HG03354 (cell line): Measurements from ENCODE around the gene ITIH1.
"Not testable (repeated sequence)": the region's sequence is repeated elsewhere in the genome, so short reads cannot be mapped to it uniquely, and the experiment has no call there.

Experiments used
- ATAC-seq: cut with Tn5 transposase; IDR thresholded peaks from one replicate; pipeline ENCODE4 v1.9.1; 2021; ENCODE audit warnings: mild to moderate bottlenecking; ENCODE audit not compliant: unreplicated experiment, poor library complexity, severe bottlenecking

ITIH1 gene

DNA sequence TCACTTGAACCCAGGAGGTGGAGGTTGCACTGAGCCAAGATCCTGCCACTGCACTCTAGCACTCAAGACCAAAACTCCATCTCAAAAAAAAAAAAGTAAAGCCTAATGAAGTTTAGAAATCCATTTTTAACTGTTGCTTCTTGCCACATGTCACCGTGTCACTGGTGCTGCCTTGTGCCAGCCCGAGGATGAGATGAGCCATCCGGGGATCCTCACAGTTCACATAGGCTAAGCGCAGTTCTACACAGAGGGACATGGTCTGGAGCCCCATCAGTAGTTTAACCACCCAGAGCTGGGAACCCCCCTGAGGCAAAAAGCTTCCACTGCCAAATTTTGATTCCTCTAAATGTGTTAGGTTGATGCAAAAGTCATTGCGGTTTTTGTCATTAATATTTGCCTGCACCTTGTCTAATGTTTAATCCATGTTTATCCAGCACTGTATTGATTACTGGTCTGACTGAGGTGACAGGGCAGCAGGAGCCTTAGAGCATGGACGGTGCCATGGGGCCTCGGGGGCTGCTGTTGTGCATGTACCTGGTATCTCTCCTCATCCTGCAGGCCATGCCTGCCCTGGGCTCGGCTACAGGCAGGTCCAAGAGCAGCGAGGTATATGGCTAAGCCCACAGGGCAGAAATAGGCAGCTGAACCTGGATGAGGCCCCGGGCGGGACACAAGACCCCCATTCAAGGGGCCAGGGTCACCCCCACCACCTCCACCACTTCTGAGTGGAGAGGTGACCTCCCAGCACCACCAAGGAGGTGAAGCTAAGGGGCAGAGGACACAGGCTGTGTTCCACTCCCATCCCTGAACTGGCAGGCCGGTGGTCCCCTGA lies at the start of gene ITIH1:
Gene ITIH1, plus strand, starts transcription at position 473 of the 832 bp plus-strand sequence. Its CDS starts 17 bp downstream, at position 490.
- no peak for ATAC-seq

DNA sequence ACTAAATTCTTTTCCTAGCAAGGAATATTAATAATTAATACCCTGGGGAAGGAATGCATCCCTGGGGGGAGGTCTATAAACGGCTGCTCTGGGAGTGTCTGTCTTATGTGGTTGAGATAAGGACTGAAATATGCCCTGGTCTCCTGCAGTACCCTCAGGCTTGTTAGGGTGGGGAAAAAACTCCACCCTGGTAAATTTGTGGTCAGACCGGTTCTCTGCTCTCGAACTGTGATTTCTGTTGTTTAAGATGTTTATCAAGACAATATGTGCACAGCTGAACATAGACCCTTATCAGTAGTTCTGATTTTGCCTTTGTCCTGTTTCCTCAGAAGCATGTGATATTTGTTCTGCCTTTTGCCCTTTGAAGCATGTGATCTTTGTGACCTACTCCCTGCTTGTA lies 48.6 kb upstream of the ITIH1 start:
- not testable (repeated sequence) for ATAC-seq

DNA sequence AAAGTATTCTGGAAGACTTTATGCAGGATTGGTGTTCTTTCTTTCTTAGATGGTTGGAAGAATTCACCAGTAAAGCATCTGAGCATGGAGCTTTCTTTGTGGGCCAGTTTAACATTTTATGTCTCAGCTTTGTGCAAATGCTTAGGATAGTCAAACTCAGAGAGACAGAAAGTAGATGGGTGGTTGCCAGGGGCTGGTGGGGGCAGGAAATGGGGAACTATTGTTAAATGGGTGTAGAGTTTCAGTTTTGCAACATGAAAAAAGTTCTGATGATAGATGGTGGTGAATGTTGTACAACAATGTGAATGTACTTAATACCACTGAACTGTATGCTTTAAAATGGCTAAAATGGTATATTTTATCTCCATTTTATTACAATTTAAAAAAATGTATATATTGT lies 46.7 kb upstream of the ITIH1 start:
- no peak for ATAC-seq

DNA sequence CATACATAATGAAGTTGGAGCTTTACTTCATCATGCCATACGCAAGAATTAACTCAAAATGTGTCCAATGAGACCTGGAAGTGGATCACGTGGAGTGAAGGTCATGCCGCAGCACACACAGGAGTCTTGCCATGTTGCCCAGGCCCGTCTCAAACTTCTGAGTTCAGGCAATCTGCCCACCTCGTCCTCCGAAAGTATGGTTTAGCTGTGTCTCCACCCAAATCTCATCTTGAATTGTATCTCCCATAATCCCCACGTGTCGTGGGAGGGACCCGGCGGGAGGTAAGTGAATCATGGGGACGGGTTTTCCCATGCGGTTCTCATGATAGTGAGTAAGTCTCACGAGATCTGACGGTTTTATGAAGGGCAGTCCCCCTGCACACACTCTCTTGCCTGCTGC lies 45.8 kb upstream of the ITIH1 start:
- ATAC-seq, result no peak

GRCh38 chr3:52733256-52733891 lies 44.0 kb upstream of the ITIH1 start:
- no peak for ATAC-seq

DNA sequence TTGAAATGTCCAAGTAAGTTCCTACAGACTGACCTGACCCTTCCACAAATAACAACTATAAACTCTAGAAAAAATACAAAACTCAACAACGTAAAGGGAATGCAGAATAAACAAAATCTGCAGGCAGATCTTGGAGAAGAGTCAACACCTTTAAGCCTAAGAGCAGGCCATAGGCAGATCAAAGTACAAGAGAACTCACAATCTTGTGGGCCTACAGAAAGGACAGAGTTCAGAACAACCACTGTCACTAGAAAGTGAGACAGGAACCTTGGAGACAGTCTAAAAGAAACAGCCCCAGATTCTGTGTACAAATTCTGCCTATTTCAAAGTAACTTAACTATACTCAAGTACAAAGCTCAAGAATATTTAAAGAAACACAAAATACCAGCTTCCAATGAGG lies 37.7 kb upstream of the ITIH1 start:
- ATAC-seq, result no peak

- no peak for ATAC-seq
Measured at GRCh38 chr3:52742418-52743041, 34.9 kb upstream of the ITIH1 start.

GRCh38 chr3:52743152-52743551 lies 34.2 kb upstream of the ITIH1 start:
- ATAC-seq, result no peak

- ATAC-seq, result no peak
Measured at GRCh38 chr3:52743721-52744120, 33.7 kb upstream of the ITIH1 start.

- ATAC-seq, result no peak
Measured at GRCh38 chr3:52752045-52752660, 25.2 kb upstream of the ITIH1 start.

- ATAC-seq, result no peak
Measured at GRCh38 chr3:52754373-52754772, 23.0 kb upstream of the ITIH1 start.

GRCh38 chr3:52756141-52756540 lies 21.3 kb upstream of the ITIH1 start:
- ATAC-seq, result no peak

GRCh38 chr3:52763466-52763865 lies 13.9 kb upstream of the ITIH1 start:
- no peak for ATAC-seq

DNA sequence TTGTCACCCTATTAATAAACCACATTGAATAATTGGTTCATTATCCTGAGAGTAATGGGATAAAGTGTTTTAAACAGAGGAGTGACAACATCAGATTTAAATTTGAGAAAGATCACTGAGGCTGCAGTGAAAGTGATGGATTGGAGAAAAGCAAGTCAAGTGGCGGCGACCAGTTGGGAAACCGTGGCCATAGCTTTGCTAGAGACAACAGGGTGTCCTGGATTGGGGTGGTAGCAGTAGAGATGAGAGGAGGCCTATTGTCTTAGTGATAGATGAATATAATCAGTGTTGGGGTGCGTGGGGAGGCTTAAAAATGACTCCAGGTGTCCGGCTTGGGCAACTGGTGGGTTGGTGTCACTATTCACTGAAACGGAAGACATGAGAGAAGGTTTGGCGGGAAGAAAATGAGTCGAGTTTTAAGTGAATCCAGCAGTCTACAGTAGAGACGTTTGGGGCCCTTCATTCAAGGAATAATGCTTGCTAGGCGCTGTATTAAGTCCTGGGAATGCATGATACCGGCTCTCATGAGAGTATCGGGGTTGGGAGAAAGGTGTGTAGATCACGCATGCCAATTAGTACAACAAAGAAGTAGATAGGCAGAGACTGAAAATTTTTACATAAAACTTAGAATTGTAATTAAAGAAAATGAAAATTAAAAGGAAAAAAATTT lies 7.5 kb upstream of the ITIH1 start:
- ATAC-seq, result no peak

GRCh38 chr3:52770496-52771333 lies 6.7 kb upstream of the ITIH1 start, which contains the start of gene NEK4:
NEK4 (minus strand) TSS chr3:52770940; CDS start chr3:52770746, 194 bp downstream.
- ATAC-seq, result peak; percentile 96

DNA sequence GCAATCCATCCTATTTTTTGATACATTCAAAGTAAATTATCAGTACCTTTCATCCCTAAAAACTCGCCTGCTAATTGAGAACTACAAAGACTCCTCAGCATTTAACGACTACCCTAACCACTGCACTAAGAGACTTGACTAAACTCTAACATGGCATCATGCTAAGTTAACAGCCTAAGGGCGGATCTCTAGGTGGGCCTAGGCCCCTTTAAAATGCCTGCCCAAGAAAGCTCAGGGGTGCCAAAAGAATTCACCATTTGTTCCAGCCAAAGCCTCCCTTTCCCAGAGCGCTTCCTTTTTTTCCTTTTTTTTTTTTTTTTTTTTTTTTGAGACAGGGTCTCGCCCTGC lies 6.1 kb upstream of the ITIH1 start:
- ATAC-seq, result peak; percentile 19

DNA sequence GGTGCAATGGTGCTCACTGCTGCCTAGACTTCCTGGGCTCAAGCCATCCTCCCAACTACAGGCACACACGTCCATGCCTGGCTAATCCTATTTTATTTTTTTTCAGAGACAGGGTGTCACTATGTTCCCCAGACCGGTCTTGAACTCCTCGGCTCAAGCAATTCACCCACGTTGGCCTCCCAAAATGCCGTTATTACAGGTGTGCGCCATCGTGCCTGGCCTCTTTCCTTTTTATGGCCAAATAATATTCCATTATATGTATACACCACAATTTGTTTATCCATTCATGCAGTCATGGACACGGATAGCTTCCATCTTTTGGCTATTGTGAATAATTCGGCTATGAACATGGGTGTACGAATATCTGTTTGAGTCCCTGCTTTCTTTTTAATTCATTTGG lies 5.7 kb upstream of the ITIH1 start:
- ATAC-seq, result no peak

- no peak for ATAC-seq
Measured at GRCh38 chr3:52773361-52774065, 3.9 kb upstream of the ITIH1 start.
